ENCODE results near the gene ANKRD61.

The ANKRD61 gene

GRCh38 chr7:6026820-6027311, 4.3 kb upstream of the ANKRD61 start:
- peaks cover 5% of the 10 kb centered on the region for H3K79me1 ChIP-seq (ENCODE audit: low read length)
- H4K8ac ChIP-seq (ENCODE audit: low read depth, low read length) = no peak overlapping the region
- H2BK5ac ChIP-seq (ENCODE audit: low read length) = no peak overlapping the region
- no peak overlapping the region for H3K23ac ChIP-seq (ENCODE audit: low read length)
- no peak overlapping the region for H3K9ac ChIP-seq (ENCODE audit: low read length)
- no peak overlapping the region for H3K18ac ChIP-seq (ENCODE audit: low read length)
- DNase-seq = no peak
- no CpG with 5 or more reads among the region's 12 CpGs for WGBS (ENCODE audit: extremely low coverage, insufficient coverage, low lambda C conversion rate)
- no peaks in the 10 kb centered on the region for H3K79me2 ChIP-seq (ENCODE audit: control insufficient read depth, insufficient read depth, low read length)
- H3K4me3 ChIP-seq (ENCODE audit: low read length) = no peak overlapping the region
- no peak overlapping the region for H4K5ac ChIP-seq (ENCODE audit: low read length)
- H2AK5ac ChIP-seq (ENCODE audit: low read length) = no peak overlapping the region
- no peaks in the 10 kb centered on the region for H3K4me1 ChIP-seq (ENCODE audit: control insufficient read depth, low read depth, low read length)
- no peak overlapping the region for H3K4me2 ChIP-seq (ENCODE audit: low read length)
- H3K4ac ChIP-seq (ENCODE audit: low read depth, low read length) = no peak overlapping the region
- H3K56ac ChIP-seq (ENCODE audit: low read length) = no peak overlapping the region
- H2BK15ac ChIP-seq (replicated peaks; ENCODE audit: low read depth) = no peak overlapping the region
- no peaks in the 10 kb centered on the region for H3K27me3 ChIP-seq (ENCODE audit: insufficient read depth, low read length, poor library complexity)
- peaks cover 19% of the 10 kb centered on the region for H3K36me3 ChIP-seq (ENCODE audit: control insufficient read depth, insufficient read depth, low read length)
- no peak overlapping the region for H2BK120ac ChIP-seq (ENCODE audit: low read depth, low read length)
- H3K27ac ChIP-seq (ENCODE audit: low read depth, low read length) = no peak overlapping the region

DNA sequence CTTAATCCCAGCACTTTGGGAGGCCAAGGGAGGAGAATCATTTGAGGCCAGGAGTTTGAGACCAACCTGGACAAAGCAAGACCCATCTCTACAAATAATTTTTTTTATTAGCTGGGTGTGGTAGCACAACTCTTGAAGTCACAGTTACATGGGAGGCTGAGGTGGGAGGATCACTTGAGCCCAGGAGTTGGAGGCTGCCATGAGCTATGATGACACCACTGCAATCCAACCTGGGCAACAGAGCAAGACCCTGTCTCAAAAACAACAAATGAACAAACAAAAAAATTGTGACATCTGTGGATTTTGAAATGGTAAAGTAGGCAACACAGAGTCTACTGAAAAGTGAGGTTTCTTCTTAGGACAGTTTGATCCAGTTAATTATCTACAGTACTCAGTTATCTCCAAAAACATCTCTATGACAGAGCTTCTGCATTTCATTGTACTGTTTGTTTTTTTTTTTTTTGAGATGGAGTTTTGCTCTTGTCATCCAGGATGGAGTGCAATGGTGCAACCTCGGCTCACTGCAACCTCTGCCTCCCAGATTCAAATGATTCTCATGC, 3.3 kb upstream of the ANKRD61 start:
- no peaks in the 10 kb centered on the region for H3K4me1 ChIP-seq (ENCODE audit: control insufficient read depth, low read depth, low read length)
- H3K4me3 ChIP-seq (ENCODE audit: low read length) = no peak overlapping the region
- H2BK5ac ChIP-seq (ENCODE audit: low read length) = no peak overlapping the region
- no peak overlapping the region for H3K9ac ChIP-seq (ENCODE audit: low read length)
- H3K23ac ChIP-seq (ENCODE audit: low read length) = no peak overlapping the region
- no peak for DNase-seq
- no peak overlapping the region for H2BK120ac ChIP-seq (ENCODE audit: low read depth, low read length)
- H3K36me3 ChIP-seq (ENCODE audit: control insufficient read depth, insufficient read depth, low read length) = peaks cover 12% of the 10 kb centered on the region
- no peak overlapping the region for H3K4me2 ChIP-seq (ENCODE audit: low read length)
- H3K27me3 ChIP-seq (ENCODE audit: insufficient read depth, low read length, poor library complexity) = no peaks in the 10 kb centered on the region
- H2BK15ac ChIP-seq (replicated peaks; ENCODE audit: low read depth) = no peak overlapping the region
- no peak overlapping the region for H4K8ac ChIP-seq (ENCODE audit: low read depth, low read length)
- H3K4ac ChIP-seq (ENCODE audit: low read depth, low read length) = no peak overlapping the region
- no peak overlapping the region for H3K18ac ChIP-seq (ENCODE audit: low read length)
- no peak overlapping the region for H4K5ac ChIP-seq (ENCODE audit: low read length)
- no peak overlapping the region for H2AK5ac ChIP-seq (ENCODE audit: low read length)
- H3K56ac ChIP-seq (ENCODE audit: low read length) = no peak overlapping the region
- H3K79me2 ChIP-seq (ENCODE audit: control insufficient read depth, insufficient read depth, low read length) = no peaks in the 10 kb centered on the region
- no peak overlapping the region for H3K27ac ChIP-seq (ENCODE audit: low read depth, low read length)
- WGBS (ENCODE audit: extremely low coverage, insufficient coverage, low lambda C conversion rate) = no CpG with 5 or more reads among the region's 1 CpG
- H3K79me1 ChIP-seq (ENCODE audit: low read length) = peaks cover 3% of the 10 kb centered on the region

GRCh38 chr7:6028563-6028962, 2.6 kb upstream of the ANKRD61 start:
- Histone ChIP-seq H3K18ac (ENCODE audit: low read length) (no peak overlapping the region), H3K4me1 (ENCODE audit: control insufficient read depth, low read depth, low read length) (no peaks in the 10 kb centered on the region), H3K79me1 (ENCODE audit: low read length) (peaks cover 3% of the 10 kb centered on the region), H2BK120ac (ENCODE audit: low read depth, low read length) (no peak overlapping the region), H3K27ac (ENCODE audit: low read depth, low read length) (no peak overlapping the region), H3K56ac (ENCODE audit: low read length) (no peak overlapping the region), H3K79me2 (ENCODE audit: control insufficient read depth, insufficient read depth, low read length) (no peaks in the 10 kb centered on the region), H3K23ac (ENCODE audit: low read length) (no peak overlapping the region), H3K4ac (ENCODE audit: low read depth, low read length) (no peak overlapping the region), H4K8ac (ENCODE audit: low read depth, low read length) (no peak overlapping the region), H4K5ac (ENCODE audit: low read length) (no peak overlapping the region), H2AK5ac (ENCODE audit: low read length) (no peak overlapping the region), H2BK5ac (ENCODE audit: low read length) (no peak overlapping the region), H3K27me3 (ENCODE audit: insufficient read depth, low read length, poor library complexity) (no peaks in the 10 kb centered on the region), H3K9ac (ENCODE audit: low read length) (no peak overlapping the region), H3K4me2 (ENCODE audit: low read length) (no peak overlapping the region), H3K36me3 (ENCODE audit: control insufficient read depth, insufficient read depth, low read length) (peaks cover 12% of the 10 kb centered on the region), H3K4me3 (ENCODE audit: low read length) (no peak overlapping the region), H2BK15ac (replicated peaks; ENCODE audit: low read depth) (no peak overlapping the region)
- DNase-seq = no peak
- no CpG with 5 or more reads among the region's 5 CpGs for WGBS (ENCODE audit: extremely low coverage, insufficient coverage, low lambda C conversion rate)

DNA sequence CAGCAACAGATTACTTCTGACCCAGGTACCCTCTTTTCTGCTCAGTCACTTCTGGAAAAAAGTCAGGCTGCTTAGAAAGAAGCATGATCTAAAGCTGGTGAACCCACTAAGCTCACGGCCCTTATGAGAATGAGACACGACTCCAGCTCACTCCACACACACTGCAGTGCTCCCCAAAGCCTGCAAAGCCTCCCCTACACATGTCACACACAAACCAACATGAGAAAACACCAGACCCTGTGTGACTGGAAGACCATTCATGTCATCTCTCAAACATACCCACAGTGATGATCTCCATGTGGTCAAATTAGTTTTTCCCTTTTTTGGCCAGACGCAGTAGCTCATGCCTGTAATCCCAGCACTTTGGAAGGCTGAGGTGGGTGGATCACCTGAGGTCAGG, 391 bp downstream of the ANKRD61 start:
- Histone ChIP-seq H3K18ac (ENCODE audit: low read length) (no peak overlapping the region), H3K79me1 (ENCODE audit: low read length) (peaks cover 3% of the 10 kb centered on the region), H3K23ac (ENCODE audit: low read length) (no peak overlapping the region), H2AK5ac (ENCODE audit: low read length) (no peak overlapping the region), H3K27me3 (ENCODE audit: insufficient read depth, low read length, poor library complexity) (no peaks in the 10 kb centered on the region), H3K4me2 (ENCODE audit: low read length) (no peak overlapping the region), H3K4me1 (ENCODE audit: control insufficient read depth, low read depth, low read length) (no peaks in the 10 kb centered on the region), H2BK120ac (ENCODE audit: low read depth, low read length) (no peak overlapping the region), H2BK5ac (ENCODE audit: low read length) (no peak overlapping the region), H3K56ac (ENCODE audit: low read length) (no peak overlapping the region), H3K9ac (ENCODE audit: low read length) (no peak overlapping the region), H3K79me2 (ENCODE audit: control insufficient read depth, insufficient read depth, low read length) (no peaks in the 10 kb centered on the region), H4K5ac (ENCODE audit: low read length) (no peak overlapping the region), H2BK15ac (replicated peaks; ENCODE audit: low read depth) (no peak overlapping the region), H3K4ac (ENCODE audit: low read depth, low read length) (no peak overlapping the region), H3K4me3 (ENCODE audit: low read length) (no peak overlapping the region), H4K8ac (ENCODE audit: low read depth, low read length) (no peak overlapping the region), H3K27ac (ENCODE audit: low read depth, low read length) (no peak overlapping the region), H3K36me3 (ENCODE audit: control insufficient read depth, insufficient read depth, low read length) (peaks cover 13% of the 10 kb centered on the region)
- no peak for DNase-seq
- WGBS (ENCODE audit: extremely low coverage, insufficient coverage, low lambda C conversion rate) = no CpG with 5 or more reads among the region's 3 CpGs

DNA sequence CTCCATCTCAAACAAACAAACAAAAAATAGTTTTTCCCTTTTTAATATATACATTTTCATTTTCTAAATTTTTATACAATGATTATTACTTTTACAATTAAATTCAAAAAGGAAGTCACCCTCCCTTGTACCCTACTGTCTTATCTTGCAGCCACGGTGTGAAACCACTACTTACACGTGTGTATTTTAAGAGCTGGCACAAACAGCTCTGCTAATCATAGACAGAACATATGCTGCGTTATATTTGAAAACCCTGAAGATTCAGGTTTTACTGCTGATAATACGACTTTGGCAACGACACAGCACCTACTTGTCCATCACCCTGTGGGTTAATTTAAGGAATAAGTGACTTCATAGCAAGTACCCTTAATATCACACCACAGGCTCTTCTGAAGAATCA, 991 bp downstream of the ANKRD61 start:
- no peak overlapping the region for H2AK5ac ChIP-seq (ENCODE audit: low read length)
- H2BK15ac ChIP-seq (replicated peaks; ENCODE audit: low read depth) = no peak overlapping the region
- no peak overlapping the region for H4K8ac ChIP-seq (ENCODE audit: low read depth, low read length)
- no peak overlapping the region for H3K4ac ChIP-seq (ENCODE audit: low read depth, low read length)
- H3K27me3 ChIP-seq (ENCODE audit: insufficient read depth, low read length, poor library complexity) = no peaks in the 10 kb centered on the region
- H3K4me1 ChIP-seq (ENCODE audit: control insufficient read depth, low read depth, low read length) = no peaks in the 10 kb centered on the region
- H3K18ac ChIP-seq (ENCODE audit: low read length) = no peak overlapping the region
- H3K79me1 ChIP-seq (ENCODE audit: low read length) = peaks cover 3% of the 10 kb centered on the region
- no peak overlapping the region for H3K9ac ChIP-seq (ENCODE audit: low read length)
- H3K79me2 ChIP-seq (ENCODE audit: control insufficient read depth, insufficient read depth, low read length) = no peaks in the 10 kb centered on the region
- H4K5ac ChIP-seq (ENCODE audit: low read length) = no peak overlapping the region
- H3K56ac ChIP-seq (ENCODE audit: low read length) = no peak overlapping the region
- WGBS (ENCODE audit: extremely low coverage, insufficient coverage, low lambda C conversion rate) = no CpG with 5 or more reads among the region's 5 CpGs
- no peak overlapping the region for H2BK5ac ChIP-seq (ENCODE audit: low read length)
- H3K27ac ChIP-seq (ENCODE audit: low read depth, low read length) = no peak overlapping the region
- DNase-seq = no peak
- H3K4me3 ChIP-seq (ENCODE audit: low read length) = no peak overlapping the region
- H3K23ac ChIP-seq (ENCODE audit: low read length) = no peak overlapping the region
- peaks cover 10% of the 10 kb centered on the region for H3K36me3 ChIP-seq (ENCODE audit: control insufficient read depth, insufficient read depth, low read length)
- H3K4me2 ChIP-seq (ENCODE audit: low read length) = no peak overlapping the region
- no peak overlapping the region for H2BK120ac ChIP-seq (ENCODE audit: low read depth, low read length)

DNA sequence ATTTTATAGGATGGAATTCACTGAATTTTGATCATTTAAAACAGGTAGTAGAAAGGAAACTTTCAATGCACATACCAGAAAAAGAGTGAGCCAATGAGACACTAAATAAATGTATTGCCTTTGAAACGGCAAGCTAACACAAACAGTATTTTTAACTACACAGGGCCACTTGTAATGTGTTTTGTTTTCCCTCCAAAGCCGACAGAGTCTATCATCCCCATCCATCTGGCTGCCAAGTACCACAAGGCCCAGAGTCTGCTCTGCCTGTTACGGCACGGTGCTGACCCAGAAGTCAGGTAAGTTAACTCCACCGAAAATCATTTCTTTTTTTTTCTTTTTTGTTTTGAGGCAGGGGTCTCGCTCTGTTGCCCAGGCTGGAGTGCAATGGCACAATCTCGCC, 1.5 kb downstream of the ANKRD61 start:
- peaks cover 10% of the 10 kb centered on the region for H3K36me3 ChIP-seq (ENCODE audit: control insufficient read depth, insufficient read depth, low read length)
- no peak overlapping the region for H4K8ac ChIP-seq (ENCODE audit: low read depth, low read length)
- WGBS (ENCODE audit: extremely low coverage, insufficient coverage, low lambda C conversion rate) = no CpG with 5 or more reads among the region's 7 CpGs
- H3K79me2 ChIP-seq (ENCODE audit: control insufficient read depth, insufficient read depth, low read length) = no peaks in the 10 kb centered on the region
- no peak overlapping the region for H3K23ac ChIP-seq (ENCODE audit: low read length)
- H3K4ac ChIP-seq (ENCODE audit: low read depth, low read length) = no peak overlapping the region
- no peak overlapping the region for H3K9ac ChIP-seq (ENCODE audit: low read length)
- no peak overlapping the region for H2AK5ac ChIP-seq (ENCODE audit: low read length)
- no peak overlapping the region for H4K5ac ChIP-seq (ENCODE audit: low read length)
- H3K27ac ChIP-seq (ENCODE audit: low read depth, low read length) = no peak overlapping the region
- peaks cover 3% of the 10 kb centered on the region for H3K79me1 ChIP-seq (ENCODE audit: low read length)
- H3K4me1 ChIP-seq (ENCODE audit: control insufficient read depth, low read depth, low read length) = no peaks in the 10 kb centered on the region
- no peak overlapping the region for H3K4me2 ChIP-seq (ENCODE audit: low read length)
- H3K4me3 ChIP-seq (ENCODE audit: low read length) = no peak overlapping the region
- H2BK15ac ChIP-seq (replicated peaks; ENCODE audit: low read depth) = no peak overlapping the region
- no peak overlapping the region for H3K18ac ChIP-seq (ENCODE audit: low read length)
- no peak overlapping the region for H3K56ac ChIP-seq (ENCODE audit: low read length)
- H3K27me3 ChIP-seq (ENCODE audit: insufficient read depth, low read length, poor library complexity) = no peaks in the 10 kb centered on the region
- no peak for DNase-seq
- no peak overlapping the region for H2BK120ac ChIP-seq (ENCODE audit: low read depth, low read length)
- no peak overlapping the region for H2BK5ac ChIP-seq (ENCODE audit: low read length)
